IMR-90 (cell line): ENCODE data around the gene CSGALNACT2. TPM values are rescaled to one million over a fixed set of nuclear protein-coding genes. Genes with fewer than 3 reads are reported as not detected.
A peak's percentile ranks its signal among the peaks of the same experiment; 100 is the strongest.

ENCODE experiments used
- ATAC-seq: fragments of 200-7000 bp; cut with Tn5 transposase; 2 replicates; pipeline ENCODE4 v1.9.1; 2020; ENCODE audit warnings: low read depth, mild to moderate bottlenecking, moderate library complexity
- BruUV-seq: library from RNA; stranded (reverse); fragments of 400-500 nt; replicated peaks from 2 replicates; lab custom pipeline; 2021; lab: Mats Ljungman, UMichigan
- CTCF ChIA-PET: fragments of 300-600 bp; formaldehyde crosslinking; extraction: SDS; loops from one replicate; lab custom pipeline; 2021; ENCODE audit warnings: antibody characterized with exemption; lab: Yijun Ruan, JAX
- POLR2A ChIA-PET: fragments of 300-600 bp; sonication (Branson Sonifier 250); formaldehyde crosslinking; loops from one replicate; lab custom pipeline; 2022; ENCODE audit warnings: antibody characterized with exemption; ENCODE audit not compliant: unreplicated experiment; lab: Charles Lee
- DNase-seq: peaks from one replicate; pipeline ENCODE4 v3.0.0; 2013
- H2AFZ ChIP-seq: replicated peaks from 2 replicates; pipeline ENCODE3; 2013; ENCODE audit warnings: low read length, mild to moderate bottlenecking; ENCODE audit not compliant: poor library complexity
- H2AK5ac ChIP-seq: 2 replicates; pipeline ENCODE4 v1.6.1; 2013; ENCODE audit warnings: low read depth, low read length, inconsistent platforms
- H2AK9ac ChIP-seq: replicated peaks from 2 replicates; pipeline ENCODE3; 2013; ENCODE audit warnings: mild to moderate bottlenecking, low read depth, low read length, moderate library complexity; ENCODE audit not compliant: poor library complexity
- H2BK120ac ChIP-seq: 2 replicates; pipeline ENCODE4 v1.6.1; 2013; ENCODE audit warnings: low read depth, low read length, inconsistent platforms
- H2BK15ac ChIP-seq: 3 replicates; pipeline ENCODE4 v1.6.1; 2013; ENCODE audit warnings: low read depth, low read length, inconsistent platforms
- H2BK20ac ChIP-seq: 2 replicates; pipeline ENCODE4 v1.6.1; 2013; ENCODE audit warnings: low read depth, mild to moderate bottlenecking, inconsistent platforms, low read length, moderate library complexity
- H2BK5ac ChIP-seq: 2 replicates; pipeline ENCODE4 v1.6.1; 2013; ENCODE audit warnings: mild to moderate bottlenecking, low read depth, low read length, inconsistent platforms; ENCODE audit not compliant: poor library complexity, severe bottlenecking
- H3K14ac ChIP-seq: replicated peaks from 2 replicates; pipeline ENCODE4 v1.6.1; 2013; ENCODE audit warnings: low read depth, low read length, inconsistent platforms
- H3K18ac ChIP-seq: 2 replicates; pipeline ENCODE4 v1.6.1; 2013; ENCODE audit warnings: low read depth, low read length, control low read depth
- H3K23ac ChIP-seq: 2 replicates; pipeline ENCODE4 v1.6.1; 2013; ENCODE audit warnings: low read depth, low read length, inconsistent platforms
- H3K27ac ChIP-seq: 2 replicates; pipeline ENCODE4 v1.5.1; 2013; ENCODE audit warnings: mild to moderate bottlenecking, control low read depth, low read length; ENCODE audit not compliant: insufficient read depth
- H3K27me3 ChIP-seq: 2 replicates; pipeline ENCODE4 v1.6.1; 2013; ENCODE audit warnings: low read length; ENCODE audit not compliant: control insufficient read depth, insufficient read depth
- H3K36me3 ChIP-seq: 2 replicates; pipeline ENCODE4 v1.6.1; 2013; ENCODE audit warnings: low read length, mixed read lengths; ENCODE audit not compliant: control insufficient read depth, insufficient read depth
- H3K4ac ChIP-seq: 2 replicates; pipeline ENCODE4 v1.6.1; 2013; ENCODE audit warnings: low read depth, low read length, inconsistent platforms
- H3K4me1 ChIP-seq: 2 replicates; pipeline ENCODE4 v1.6.1; 2013; ENCODE audit warnings: low read length, mixed read lengths; ENCODE audit not compliant: control insufficient read depth, insufficient read depth
- H3K4me2 ChIP-seq: 2 replicates; pipeline ENCODE4 v1.6.1; 2013; ENCODE audit warnings: low read depth, mild to moderate bottlenecking, control low read depth, low read length, moderate library complexity
- H3K4me3 ChIP-seq: 2 replicates; pipeline ENCODE4 v1.5.1; 2013; ENCODE audit warnings: low read depth, mild to moderate bottlenecking, control low read depth, low read length, moderate library complexity; ENCODE audit not compliant: insufficient read depth
- H3K56ac ChIP-seq: 2 replicates; pipeline ENCODE4 v1.6.1; 2013; ENCODE audit warnings: low read length, inconsistent platforms; ENCODE audit not compliant: insufficient read depth; ENCODE audit errors: extremely low read depth
- H3K79me1 ChIP-seq, 2 experiments: 2 replicates each; pipeline ENCODE4 v1.6.1; 2013; ENCODE audit warnings: low read length in 2 of 2, inconsistent platforms in 1 of 2, low read depth in 1 of 2
- H3K9ac ChIP-seq: 2 replicates; pipeline ENCODE4 v1.6.1; 2013; ENCODE audit warnings: low read depth, low read length, control low read depth
- H3K9me1 ChIP-seq: 2 replicates; pipeline ENCODE4 v1.6.1; 2013; ENCODE audit warnings: low read length, inconsistent platforms; ENCODE audit not compliant: insufficient read depth
- H3K9me3 ChIP-seq: 2 replicates; pipeline ENCODE4 v1.6.1; 2013; ENCODE audit warnings: low read length; ENCODE audit not compliant: control insufficient read depth, insufficient read depth
- H4K20me1 ChIP-seq: 2 replicates; pipeline ENCODE4 v1.6.1; 2013; ENCODE audit warnings: low read length, inconsistent platforms; ENCODE audit not compliant: insufficient read depth
- H4K5ac ChIP-seq: 2 replicates; pipeline ENCODE4 v1.6.1; 2013; ENCODE audit warnings: mild to moderate bottlenecking, low read depth, low read length, control low read depth
- H4K8ac ChIP-seq, 2 experiments: 2 replicates each; pipeline ENCODE4 v1.6.1; 2013; ENCODE audit warnings: low read depth in 2 of 2, low read length in 2 of 2, control low read depth in 1 of 2, inconsistent platforms in 1 of 2
- H4K91ac ChIP-seq: 2 replicates; pipeline ENCODE4 v1.6.1; 2013; ENCODE audit warnings: low read depth, low read length, inconsistent platforms; ENCODE audit not compliant: insufficient read depth
- CTCF ChIP-seq: conservative IDR thresholded peaks from 2 replicates; pipeline ENCODE4 v1.5.1; 2012; ENCODE audit warnings: mild to moderate bottlenecking, low read depth, low read length, improper control_type of control experiment
- RAD21 ChIP-seq: IDR thresholded peaks from 2 replicates; pipeline ENCODE4 v1.6.1; 2012; ENCODE audit warnings: low read length, improper control_type of control experiment
- USF2 ChIP-seq: fragments of 150-350 bp; IDR thresholded peaks from 2 replicates; pipeline ENCODE4 v1.6.1; 2017; ENCODE audit warnings: mild to moderate bottlenecking, antibody characterized with exemption, low read length, low read depth
- WGBS, 2 experiments: methylation state at CpG; one replicate each; pipeline versions ENCODE4 v1.1.5 to v1.1.7; 2013; ENCODE audit warnings: missing lambda C conversion rate in 2 of 2; ENCODE audit not compliant: insufficient read length in 1 of 2; ENCODE audit errors: extremely low coverage in 2 of 2; 5-methylcytosine and 5-hydroxymethylcytosine counted together
- dilution Hi-C: fragments of 300-500 bp; cut with HindIII; formaldehyde crosslinking; loops from one replicate; pipeline ENCODE4 v1.14.3; 2018; ENCODE audit warnings: low sequenced_read_pairs; ENCODE audit not compliant: unreplicated experiment
- in situ Hi-C: fragments of 300-500 bp; cut with MboI; formaldehyde crosslinking; loops from 3 replicates; pipeline ENCODE4 v1.14.3; 2019; ENCODE audit warnings: low sequenced_read_pairs, inconsistent platforms, mixed read lengths
- intact Hi-C: fragments of 100-400 bp; cut with micrococcal nuclease; formaldehyde crosslinking; loops from 2 replicates; pipeline ENCODE4 v1.10.0; 2022
- polyA plus RNA-seq, 3 experiments: library from polyadenylated mRNA; depleted of rRNA; stranded (reverse); fragments of >200 nt; gene quantifications; 2 replicates each; pipeline ENCODE4 v1.2.3, GENCODE V29; 2012; ENCODE audit warnings: low replicate concordance in 1 of 3
- total RNA-seq: library from RNA; depleted of rRNA; stranded (reverse); fragments of >200 nt; gene quantifications from 2 replicates; pipeline ENCODE4 v1.2.3, GENCODE V29; 2012

The CSGALNACT2 gene
- total and polyA plus RNA-seq, 2 of the 4 experiments (the other 2 are of a cell fraction) = 6.5 to 13.1 TPM

- peak; percentile 66 for ATAC-seq
Observed at GRCh38 chr10:43202224-43202656, 64.0 kb downstream of the CSGALNACT2 start.

More at GRCh38 chr10:43202224-43202656, 64.0 kb downstream of the CSGALNACT2 start:
- Histone ChIP-seq H3K56ac (no peak overlapping the region), H3K9ac (no peak overlapping the region; the same call in 1 of the 2 replicates), H4K20me1 (no peaks in the 10 kb centered on the region; the same call in 1 of the 2 replicates), H3K4me2 (peak overlapping the region; percentile 96), H3K18ac (no peak overlapping the region), H4K8ac (no peak overlapping the region), H2AFZ (peak overlapping the region; percentile 89), H3K14ac (no peak overlapping the region), H2BK20ac (no peak overlapping the region), H4K5ac (no peak overlapping the region), H2BK15ac (no peak overlapping the region), H4K91ac (no peak overlapping the region), H2BK120ac (no peak overlapping the region), H3K36me3 (no peaks in the 10 kb centered on the region), H3K79me1 (no peaks in the 10 kb centered on the region), H3K27me3 (no peaks in the 10 kb centered on the region; the same call in 1 of the 2 replicates), H2AK9ac (peak overlapping the region; percentile 72), H3K4ac (no peak overlapping the region), H3K4me1 (no peaks in the 10 kb centered on the region; the same call in 1 of the 2 replicates), H3K4me3 (peak overlapping the region; percentile 31), H3K9me1 (no peaks in the 10 kb centered on the region), H3K9me3 (no peaks in the 10 kb centered on the region), H3K23ac (no peak overlapping the region), H3K27ac (no peak overlapping the region), H2BK5ac (no peak overlapping the region), H2AK5ac (no peak overlapping the region)
- TF ChIP-seq RAD21 (0 out of 2 replicates have a peak, but pooled peaks have one; percentile 13), CTCF (peak; percentile 47), USF2 (no peak)
- WGBS, 2 experiments = 4% methylated on average over 4 of the region's 29 CpGs; no CpG with 5 or more reads in 1 of the 2 experiments
- dilution Hi-C loops = no loop called here
- intact Hi-C loops = loop anchor here (1.0 to 10.0 kb wide), 2 partner anchors 143 to 336 kb away; no protein-coding TSS in a partner anchor
- in situ Hi-C loops = no loop called here
- ChIA-PET CTCF (interaction anchor here (1.0 to 1.5 kb wide), 4 partner anchors 8 to 336 kb away, joined by 3 to 5 read pairs (median 4); no protein-coding TSS in a partner anchor), POLR2A (no interaction called here)
- DNase-seq = no peak
- no TSS peak for BruUV-seq
